Measurements from ENCODE around the gene PXDN. TPM values are rescaled to one million over a fixed set of nuclear protein-coding genes. Genes with fewer than 3 reads are reported as not detected.

The PXDN gene
- total and polyA plus RNA-seq, 10 of the 15 experiments (the other 5 are each of a cell fraction or from before 2014, with no cell fraction given), result 0.12 to 0.69 (median 0.23) TPM; not detected in 5

- ChIA-PET SMC1A (ENCODE audit: uncharacterized antibody, unreplicated experiment) (no interaction called here), POLR2A (no interaction called here), CTCF (no interaction called here), RAD21 (ENCODE audit: unreplicated experiment) (no interaction called here)
- Histone ChIP-seq H4K20me1 (ENCODE audit: control insufficient read depth, insufficient read depth) (no peaks in the 10 kb centered on the region), H2AFZ (ENCODE audit: control insufficient read depth, low read depth, low read length) (no peak overlapping the region), H3K9ac (ENCODE audit: control insufficient read depth, insufficient read depth, low read length) (no peak overlapping the region), H3K4me1 (ENCODE audit: control insufficient read depth, insufficient read depth, low read length) (no peaks in the 10 kb centered on the region), H3K4me3 (no peak overlapping the region), H3K27me3 (replicated peaks in 1 of 2; ENCODE audit: control insufficient read depth in 2 of 2, insufficient read depth in 2 of 2, low read length in 1 of 2) (no peaks in the 10 kb centered on the region), H3K36me3 (ENCODE audit: control insufficient read depth in 2 of 2, insufficient read depth in 2 of 2, low read length in 1 of 2) (no peaks in the 10 kb centered on the region), H3K27ac (ENCODE audit: control insufficient read depth, insufficient read depth) (no peak overlapping the region), H3K79me2 (ENCODE audit: control insufficient read depth, insufficient read depth, low read length) (no peaks in the 10 kb centered on the region), H3K4me2 (ENCODE audit: control insufficient read depth, insufficient read depth) (no peak overlapping the region), H3K9me3 (replicated peaks; ENCODE audit: control insufficient read depth, insufficient read depth, low read length) (no peaks in the 10 kb centered on the region; the same call in 1 of the 3 replicates)
- DNase-seq (ENCODE audit: low read depth, low spot score) (no peak), FAIRE-seq (no peak), ATAC-seq (no peak)
- in situ Hi-C loops (cut with MboI) (no loop called here), intact Hi-C loops (cut with micrococcal nuclease; ENCODE audit: unreplicated experiment) (no loop called here)
- WGBS (ENCODE audit: insufficient coverage, insufficient replicate concordance, low lambda C conversion rate, missing lambda C conversion rate), result 68% methylated on average over 46 of the region's 58 CpGs
- BruUV-seq (replicated peaks), result no TSS peak
- no peak for TF ChIP-seq ELK1 (IDR thresholded peaks at IDR 0.05; ENCODE audit: low read depth, low read length)
- TF ChIP-seq CBX3 (IDR thresholded peaks at IDR 0.05; ENCODE audit: borderline replicate concordance, low read depth), result no peak
- no peak for TF ChIP-seq RAD51 (IDR thresholded peaks at IDR 0.05)
- TF ChIP-seq STAT3 (IDR thresholded peaks at IDR 0.05; ENCODE audit: low read depth, low read length), result no peak
- TF ChIP-seq RCOR1 (conservative IDR thresholded peaks at IDR 0.05; ENCODE audit: low read depth, low read length), result no peak
- no peak for TF ChIP-seq BCLAF1 (IDR thresholded peaks at IDR 0.05)
- no peak for TF ChIP-seq MEF2B (IDR thresholded peaks at IDR 0.05; ENCODE audit: partially characterized antibody, poor library complexity, severe bottlenecking)
Measured at GRCh38 chr2:1649103-1650084, 94.9 kb downstream of the PXDN start.

Measured in GM12878 (cell line).